Non-pigmented ciliary epithelial cell (primary cell): Measurements from ENCODE around the gene IL21R.
"Not testable (repeated sequence)": the region's sequence is repeated elsewhere in the genome, so short reads cannot be mapped to it uniquely, and the experiment has no call there.

Experiments
- DNase-seq: peaks from one replicate; pipeline ENCODE4 v3.0.0-alpha.2; 2010; ENCODE audit warnings: low read depth

The IL21R gene

GRCh38 chr16:27428026-27428785 is 26.2 kb downstream of the IL21R start:
- no peak for DNase-seq

GRCh38 chr16:27429330-27429871 is 27.4 kb downstream of the IL21R start:
- DNase-seq = no peak

DNA sequence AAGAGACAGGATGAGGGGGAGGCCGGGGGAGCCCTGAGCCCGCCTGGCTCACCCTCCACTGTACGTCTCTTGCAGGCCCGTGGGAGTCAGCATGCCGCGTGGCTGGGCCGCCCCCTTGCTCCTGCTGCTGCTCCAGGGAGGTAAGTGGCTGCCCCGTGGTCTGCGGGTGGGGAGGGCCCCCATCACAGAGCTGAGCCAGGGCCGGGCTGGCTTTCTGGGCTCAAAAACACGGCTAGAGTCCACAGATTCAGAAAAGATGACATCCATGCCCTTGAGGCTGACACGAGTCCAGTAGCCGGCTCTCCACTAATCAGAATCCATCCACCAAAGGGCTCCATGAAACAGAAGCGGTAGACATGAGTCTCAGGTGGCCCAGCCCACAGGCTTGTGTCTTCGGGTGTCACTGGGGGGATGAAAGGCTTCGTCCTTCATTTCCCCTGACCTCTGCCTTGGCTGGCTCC is 28.0 kb downstream of the IL21R start:
- no peak for DNase-seq

DNA sequence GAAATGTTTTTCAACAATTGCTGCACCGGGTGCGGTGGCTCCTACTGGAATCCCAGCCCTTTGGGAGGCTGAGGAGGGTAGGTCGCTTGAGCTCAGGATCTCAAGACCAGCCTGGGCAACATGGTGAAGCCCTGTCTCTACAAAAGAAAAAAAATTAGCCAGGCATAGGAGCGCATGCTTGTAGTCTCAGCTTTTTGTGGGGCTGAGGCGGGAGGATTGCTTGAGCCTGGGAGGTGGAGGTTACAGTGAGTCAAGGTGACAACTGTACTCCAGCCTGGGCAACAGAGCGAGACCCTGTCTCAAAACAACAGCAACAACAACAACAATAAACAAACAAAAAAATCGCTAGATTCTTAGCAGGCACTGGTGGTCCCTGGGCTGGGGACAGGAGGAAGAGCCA is 28.5 kb downstream of the IL21R start:
- no peak for DNase-seq

- DNase-seq = no peak
Observed at GRCh38 chr16:27430923-27431484, 29.0 kb downstream of the IL21R start.

GRCh38 chr16:27431773-27432532 is 30.0 kb downstream of the IL21R start:
- no peak for DNase-seq

- peak; percentile 46 for DNase-seq
Observed at GRCh38 chr16:27432558-27432957, 30.6 kb downstream of the IL21R start.

- DNase-seq = not testable (repeated sequence)
Observed at GRCh38 chr16:27433191-27433590, 31.2 kb downstream of the IL21R start.

- no peak for DNase-seq
Observed at GRCh38 chr16:27433636-27434035, 31.7 kb downstream of the IL21R start.

- no peak for DNase-seq
Observed at GRCh38 chr16:27434141-27435051, 32.4 kb downstream of the IL21R start.

DNA sequence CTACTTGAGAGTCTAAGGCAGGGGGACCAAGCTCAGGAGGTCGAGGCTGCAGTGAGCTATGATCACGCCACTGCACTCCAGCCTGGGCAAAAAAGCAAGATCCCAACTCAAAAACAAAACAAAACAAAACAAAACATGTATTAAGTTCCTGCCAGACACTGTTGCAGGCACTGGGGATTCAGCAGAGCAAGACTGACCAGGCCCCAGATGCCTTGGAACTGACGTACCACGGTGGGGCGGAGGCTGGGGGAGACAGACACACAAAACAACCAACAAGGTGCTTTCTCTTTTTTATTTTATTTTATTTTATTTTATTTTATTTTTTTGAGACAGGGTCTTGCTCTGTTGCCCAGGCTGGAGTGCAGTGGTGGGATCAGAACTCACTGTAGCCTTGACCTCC is 33.2 kb downstream of the IL21R start:
- not testable (repeated sequence) for DNase-seq

GRCh38 chr16:27436065-27436464 is 34.1 kb downstream of the IL21R start:
- no peak for DNase-seq

GRCh38 chr16:27436921-27437650 is 35.1 kb downstream of the IL21R start:
- no peak for DNase-seq

- DNase-seq = no peak
Observed at GRCh38 chr16:27437946-27438345, 36.0 kb downstream of the IL21R start.

GRCh38 chr16:27439271-27440018 is 37.5 kb downstream of the IL21R start:
- DNase-seq = no peak

GRCh38 chr16:27441276-27441675 is 39.3 kb downstream of the IL21R start:
- DNase-seq = no peak

DNA sequence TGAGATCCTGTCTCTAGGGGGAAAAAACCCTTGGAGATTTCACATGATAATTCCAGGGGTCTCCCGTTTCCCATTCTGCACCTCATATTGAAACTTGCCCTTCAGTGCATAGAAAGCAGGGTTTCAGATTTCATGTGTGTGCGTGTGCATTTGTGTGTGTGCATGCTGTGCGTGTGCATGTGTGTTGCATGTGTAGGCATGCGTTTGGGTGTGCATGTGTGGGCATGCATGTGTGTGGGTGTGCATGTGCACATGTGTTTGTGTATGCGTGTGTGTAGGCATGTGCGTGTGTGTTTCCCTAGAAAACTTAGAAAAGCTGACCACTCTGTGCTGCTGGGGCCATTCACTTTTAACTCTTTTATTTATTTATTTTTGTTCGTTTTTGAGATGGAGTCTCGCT is 40.0 kb downstream of the IL21R start:
- no peak for DNase-seq

GRCh38 chr16:27444015-27444414 is 42.0 kb downstream of the IL21R start:
- DNase-seq = peak; percentile 40

DNA sequence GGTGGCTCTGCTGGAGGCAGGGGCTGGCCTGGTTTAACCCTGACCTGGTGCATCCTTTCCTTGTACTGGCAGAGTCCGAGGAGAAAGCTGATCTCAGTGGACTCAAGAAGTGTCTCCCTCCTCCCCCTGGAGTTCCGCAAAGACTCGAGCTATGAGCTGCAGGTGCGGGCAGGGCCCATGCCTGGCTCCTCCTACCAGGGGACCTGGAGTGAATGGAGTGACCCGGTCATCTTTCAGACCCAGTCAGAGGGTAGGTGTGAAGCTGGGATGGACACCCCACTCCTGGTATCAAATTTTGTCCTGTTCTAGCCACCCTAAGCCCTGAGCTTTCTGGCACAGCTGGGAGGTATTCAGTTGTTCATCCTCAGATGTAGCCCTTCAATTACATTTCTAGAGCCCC is 42.5 kb downstream of the IL21R start:
- no peak for DNase-seq

DNA sequence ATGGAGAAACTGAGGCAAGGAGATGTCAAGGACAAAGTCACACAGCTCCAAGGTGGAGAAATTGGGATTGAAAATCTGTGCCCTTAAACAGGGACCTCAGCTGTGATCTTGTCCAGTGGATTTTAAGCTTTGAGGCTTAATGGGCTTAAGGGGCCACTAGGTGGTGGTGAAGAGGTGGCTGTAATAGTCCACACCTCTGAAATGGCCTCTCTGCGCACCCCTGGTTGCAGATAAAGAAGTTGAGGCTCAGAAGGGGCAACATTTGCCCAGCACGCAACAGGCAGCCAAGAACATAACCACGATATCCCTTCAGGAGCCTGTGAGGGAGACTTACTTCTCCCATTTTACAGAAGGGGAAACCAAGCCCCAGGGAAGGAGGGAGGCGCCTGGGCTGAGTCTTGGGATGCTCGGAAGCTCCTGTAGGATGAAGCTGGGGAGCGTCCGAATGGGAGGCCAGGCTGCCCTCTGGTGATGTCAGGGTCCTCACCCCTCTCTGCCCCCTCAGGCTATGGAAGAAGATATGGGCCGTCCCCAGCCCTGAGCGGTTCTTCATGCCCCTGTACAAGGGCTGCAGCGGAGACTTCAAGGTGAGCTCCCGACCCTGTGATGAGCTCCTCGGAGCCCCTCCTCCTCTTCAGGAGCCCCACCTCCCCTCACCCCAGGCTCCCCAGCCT is 43.7 kb downstream of the IL21R start:
- no peak for DNase-seq
